ENCODE results near the gene POLR3H.

GRCh38 chr22:41507330-41508063 lies 36.8 kb downstream of the POLR3H start:
- TF ChIP-seq CTCF (IDR thresholded peaks at IDR 0.05) = no peak
- TF ChIP-seq POLR2A (IDR thresholded peaks at IDR 0.05) = no peak

Measured in adrenal gland (tissue), 5 donors.